Osteoblast (primary cell): ENCODE measurements around the gene SMIM31. TPM values are rescaled to one million over a fixed set of nuclear protein-coding genes. Genes with fewer than 3 reads are reported as not detected.

Experiments used
- DNase-seq: peaks from one replicate; pipeline ENCODE4 v3.0.0; 2011; ENCODE audit warnings: low spot score, mixed read lengths; ENCODE audit not compliant: insufficient read length; ENCODE audit errors: missing footprints
- H2AFZ ChIP-seq: 2 replicates; pipeline ENCODE4 v1.6.0; 2011; ENCODE audit warnings: mild to moderate bottlenecking, low read length
- H3K27ac ChIP-seq: 2 replicates; pipeline ENCODE4 v1.5.1; 2011; ENCODE audit warnings: mild to moderate bottlenecking, low read depth, low read length, moderate library complexity
- H3K27me3 ChIP-seq: 2 replicates; pipeline ENCODE4 v1.6.0; 2012; ENCODE audit warnings: mild to moderate bottlenecking, control low read depth, inconsistent platforms, low read length, moderate library complexity; ENCODE audit not compliant: insufficient read depth
- H3K36me3 ChIP-seq: 2 replicates; pipeline ENCODE4 v1.5.1; 2011; ENCODE audit warnings: mild to moderate bottlenecking, low read length, control low read depth, moderate library complexity; ENCODE audit not compliant: insufficient read depth
- H3K4me1 ChIP-seq: 2 replicates; pipeline ENCODE4 v1.5.1; 2011; ENCODE audit warnings: mild to moderate bottlenecking, low read length, control low read depth, moderate library complexity; ENCODE audit not compliant: insufficient read depth
- H3K4me2 ChIP-seq: 2 replicates; pipeline ENCODE4 v1.6.0; 2011; ENCODE audit warnings: mild to moderate bottlenecking, low read length; ENCODE audit not compliant: insufficient read depth
- H3K4me3 ChIP-seq: fragments of 200-600 bp; sonication (generic); 3 replicates; pipeline ENCODE4 v1.5.1; 2012; ENCODE audit warnings: mild to moderate bottlenecking, low read length, inconsistent platforms; ENCODE audit not compliant: insufficient read depth
- H3K79me2 ChIP-seq: 2 replicates; pipeline ENCODE4 v1.6.0; 2012; ENCODE audit warnings: mild to moderate bottlenecking, low read length, control low read depth, inconsistent platforms; ENCODE audit not compliant: insufficient read depth
- H3K9me3 ChIP-seq: 2 replicates; pipeline ENCODE4 v1.5.1; 2011; ENCODE audit warnings: low read depth, low read length, control low read depth
- H4K20me1 ChIP-seq: 2 replicates; pipeline ENCODE4 v1.6.0; 2012; ENCODE audit warnings: mild to moderate bottlenecking, low read length, control low read depth; ENCODE audit not compliant: insufficient read depth
- total RNA-seq: library from RNA; depleted of rRNA; stranded (reverse); fragments of >200 nt; gene quantifications from 2 replicates; pipeline ENCODE4 v1.2.3, GENCODE V29; 2012
- TF ChIP-seq, protein P1 (sequence below): IDR thresholded peaks from 2 replicates; pipeline ENCODE4 v1.5.1; 2011; ENCODE audit warnings: mild to moderate bottlenecking, low read depth, low read length, moderate library complexity; ENCODE audit errors: extremely low read depth

The SMIM31 gene
- total RNA-seq, 1 donor = not detected

DNA sequence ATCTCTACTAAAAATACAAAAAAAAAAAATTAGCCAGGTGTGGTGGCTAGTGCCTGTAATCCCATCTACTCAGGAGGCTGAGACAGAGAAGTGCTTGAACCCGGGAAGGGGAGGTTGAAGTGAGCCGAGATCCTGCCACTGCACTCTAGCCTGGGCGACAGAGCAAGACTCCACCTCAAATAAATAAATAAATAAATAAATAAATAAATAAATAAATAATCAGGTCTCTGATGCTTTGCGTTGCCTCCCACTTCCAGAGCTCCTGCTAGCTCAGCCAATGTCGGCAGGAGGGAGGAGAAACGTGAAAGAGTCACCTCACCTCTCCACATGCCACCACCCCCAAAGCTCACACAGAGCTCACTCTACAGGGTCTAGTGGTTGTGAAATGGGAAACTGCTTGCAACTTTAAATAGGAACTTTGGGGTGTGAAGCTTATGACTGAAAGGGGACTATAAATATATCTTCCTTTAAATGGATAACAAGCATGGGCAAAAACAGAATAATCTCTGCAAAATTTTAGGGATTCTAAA lies 7.9 kb downstream of the SMIM31 start:
- H4K20me1 ChIP-seq = no peaks in the 10 kb centered on the region
- TF ChIP-seq, protein P1, sequence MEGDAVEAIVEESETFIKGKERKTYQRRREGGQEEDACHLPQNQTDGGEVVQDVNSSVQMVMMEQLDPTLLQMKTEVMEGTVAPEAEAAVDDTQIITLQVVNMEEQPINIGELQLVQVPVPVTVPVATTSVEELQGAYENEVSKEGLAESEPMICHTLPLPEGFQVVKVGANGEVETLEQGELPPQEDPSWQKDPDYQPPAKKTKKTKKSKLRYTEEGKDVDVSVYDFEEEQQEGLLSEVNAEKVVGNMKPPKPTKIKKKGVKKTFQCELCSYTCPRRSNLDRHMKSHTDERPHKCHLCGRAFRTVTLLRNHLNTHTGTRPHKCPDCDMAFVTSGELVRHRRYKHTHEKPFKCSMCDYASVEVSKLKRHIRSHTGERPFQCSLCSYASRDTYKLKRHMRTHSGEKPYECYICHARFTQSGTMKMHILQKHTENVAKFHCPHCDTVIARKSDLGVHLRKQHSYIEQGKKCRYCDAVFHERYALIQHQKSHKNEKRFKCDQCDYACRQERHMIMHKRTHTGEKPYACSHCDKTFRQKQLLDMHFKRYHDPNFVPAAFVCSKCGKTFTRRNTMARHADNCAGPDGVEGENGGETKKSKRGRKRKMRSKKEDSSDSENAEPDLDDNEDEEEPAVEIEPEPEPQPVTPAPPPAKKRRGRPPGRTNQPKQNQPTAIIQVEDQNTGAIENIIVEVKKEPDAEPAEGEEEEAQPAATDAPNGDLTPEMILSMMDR = no peak
- H3K79me2 ChIP-seq = no peaks in the 10 kb centered on the region
- no peaks in the 10 kb centered on the region for H3K4me1 ChIP-seq
- no peak for DNase-seq
- no peak overlapping the region for H3K27ac ChIP-seq
- H3K4me2 ChIP-seq = no peak overlapping the region
- no peaks in the 10 kb centered on the region for H3K27me3 ChIP-seq
- no peaks in the 10 kb centered on the region for H3K36me3 ChIP-seq
- H2AFZ ChIP-seq = no peak overlapping the region
- H3K9me3 ChIP-seq = no peaks in the 10 kb centered on the region
- H3K4me3 ChIP-seq = no peak overlapping the region

DNA sequence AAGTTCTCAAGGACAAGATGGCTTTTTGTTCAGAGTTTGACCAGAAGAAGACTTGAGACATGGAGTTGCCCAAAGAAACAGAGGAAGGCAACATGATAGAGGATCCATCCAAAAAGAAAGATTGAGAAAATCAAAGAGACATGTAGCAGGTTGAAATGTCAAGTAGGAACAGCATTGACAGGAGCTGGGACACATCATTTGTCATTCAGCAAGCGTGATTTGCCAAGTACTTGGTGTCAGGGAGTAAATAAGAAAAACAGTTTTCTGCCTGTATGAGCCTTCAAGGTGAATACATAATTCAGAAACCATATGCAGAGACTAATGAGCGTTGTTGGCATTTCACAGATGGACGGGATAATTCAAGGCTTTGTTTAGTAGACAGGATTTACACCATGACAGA lies 11.2 kb downstream of the SMIM31 start:
- no peak overlapping the region for H3K4me3 ChIP-seq
- H3K36me3 ChIP-seq = no peaks in the 10 kb centered on the region
- H3K79me2 ChIP-seq = no peaks in the 10 kb centered on the region
- DNase-seq = no peak
- no peak overlapping the region for H3K27ac ChIP-seq
- H3K4me2 ChIP-seq = no peak overlapping the region
- no peaks in the 10 kb centered on the region for H3K27me3 ChIP-seq
- no peaks in the 10 kb centered on the region for H3K4me1 ChIP-seq
- no peaks in the 10 kb centered on the region for H4K20me1 ChIP-seq
- no peaks in the 10 kb centered on the region for H3K9me3 ChIP-seq
- no peak overlapping the region for H2AFZ ChIP-seq
- TF ChIP-seq, protein P1 = no peak

DNA sequence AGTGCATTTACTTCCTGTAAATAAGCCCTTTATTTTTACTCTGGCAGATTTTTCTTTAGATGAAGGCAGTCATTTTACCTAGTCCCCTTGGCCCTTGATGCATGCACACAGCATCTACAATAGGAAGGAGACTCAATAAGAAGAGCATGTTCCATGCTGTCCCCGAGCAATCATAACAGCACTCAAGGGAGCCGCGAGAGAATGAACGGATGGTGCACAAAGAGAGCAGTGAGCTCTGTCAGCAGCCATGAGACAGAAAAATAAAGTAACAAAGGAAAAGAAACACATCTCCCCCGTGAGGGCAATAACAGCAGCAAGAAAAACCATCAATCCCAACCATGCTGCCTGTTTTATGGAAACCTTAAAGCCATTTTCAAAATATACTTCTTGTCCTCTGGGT lies 11.9 kb downstream of the SMIM31 start:
- Histone ChIP-seq H4K20me1 (no peaks in the 10 kb centered on the region), H3K4me2 (peak overlapping the region; percentile 3), H3K9me3 (no peaks in the 10 kb centered on the region), H3K27me3 (no peaks in the 10 kb centered on the region), H3K4me3 (no peak overlapping the region), H3K4me1 (no peaks in the 10 kb centered on the region), H3K79me2 (no peaks in the 10 kb centered on the region), H3K36me3 (no peaks in the 10 kb centered on the region), H2AFZ (peak overlapping the region; percentile 1), H3K27ac (no peak overlapping the region)
- no peak for DNase-seq
- TF ChIP-seq, protein P1 = no peak

DNA sequence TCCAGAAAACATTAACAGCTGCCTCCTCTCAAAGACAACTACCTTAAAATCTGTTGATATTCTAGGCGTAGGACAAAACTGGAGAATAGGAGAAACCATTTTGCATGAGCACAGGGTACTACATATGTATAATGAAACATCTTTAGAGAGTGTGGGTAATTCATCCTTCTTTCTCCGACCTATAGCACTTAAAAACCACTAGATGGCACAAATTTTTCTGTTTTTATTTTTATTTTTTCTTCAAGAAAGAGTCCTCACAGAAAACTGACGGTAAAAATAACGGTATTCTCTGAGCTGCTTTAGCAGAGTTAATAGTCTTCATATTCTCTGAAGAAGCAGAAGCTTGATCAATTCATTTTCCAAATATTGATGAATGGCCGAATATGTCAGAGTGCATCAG lies 14.6 kb downstream of the SMIM31 start:
- Histone ChIP-seq H3K4me2 (no peak overlapping the region), H3K27ac (no peak overlapping the region), H4K20me1 (no peaks in the 10 kb centered on the region), H2AFZ (no peak overlapping the region), H3K27me3 (no peaks in the 10 kb centered on the region), H3K4me3 (no peak overlapping the region), H3K9me3 (no peaks in the 10 kb centered on the region), H3K36me3 (no peaks in the 10 kb centered on the region), H3K79me2 (no peaks in the 10 kb centered on the region), H3K4me1 (no peaks in the 10 kb centered on the region)
- DNase-seq = no peak
- TF ChIP-seq, protein P1 = peak; percentile 42
